Astrocyte (in vitro differentiated cells and primary cell): ENCODE measurements around the gene NPDC1.

Experiments used
- CTCF ChIP-seq: IDR thresholded peaks from 2 replicates; pipeline ENCODE4 v1.5.1; 2011; ENCODE audit warnings: low read depth, mild to moderate bottlenecking, inconsistent platforms, low read length, moderate library complexity; ENCODE audit not compliant: insufficient read depth
- EZH2 ChIP-seq: IDR thresholded peaks from 2 replicates; pipeline ENCODE4 v1.6.1; 2012; ENCODE audit warnings: mild to moderate bottlenecking, low read length, inconsistent platforms; ENCODE audit not compliant: insufficient read depth

DNA sequence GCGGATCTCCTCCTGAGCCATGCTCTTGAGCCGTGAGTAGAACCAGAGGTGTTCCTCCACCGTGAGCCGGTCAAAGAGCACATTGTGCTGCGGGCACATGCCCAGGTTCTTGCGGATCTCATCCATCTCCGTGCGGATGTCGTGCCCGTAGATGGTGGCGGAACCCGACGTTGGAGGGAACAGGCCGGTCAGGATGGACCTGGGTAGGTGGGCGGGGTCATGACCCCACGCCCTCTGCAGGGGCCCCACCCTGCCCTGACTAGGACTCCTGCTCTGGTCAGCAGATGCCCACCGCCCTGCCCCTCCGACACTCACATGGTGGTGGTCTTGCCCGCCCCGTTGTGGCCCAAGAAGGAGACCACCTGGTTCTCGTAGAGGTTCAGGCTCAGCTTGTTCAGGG, 30.0 kb downstream of the NPDC1 start:
- TF ChIP-seq CTCF (no peak), EZH2 (no peak)
